Adipocyte (in vitro differentiated cells): ENCODE results near the gene CFAP45.

Experiments
- DNase-seq: peaks from one replicate; pipeline ENCODE4 v3.0.0-alpha.2; 2015; ENCODE audit warnings: low read depth
- H3K27me3 ChIP-seq: replicated peaks from 2 replicates; pipeline ENCODE4 v1.7.0; 2013; ENCODE audit warnings: mild to moderate bottlenecking, low read length, moderate library complexity; ENCODE audit not compliant: control insufficient read depth, insufficient read depth
- H3K36me3 ChIP-seq: 2 replicates; pipeline ENCODE4 v1.7.0; 2013; ENCODE audit warnings: low read length, mild to moderate bottlenecking, moderate library complexity; ENCODE audit not compliant: control insufficient read depth, insufficient read depth, severe bottlenecking
- H3K4me1 ChIP-seq: 2 replicates; pipeline ENCODE4 v1.7.0; 2013; ENCODE audit warnings: mild to moderate bottlenecking, low read length, moderate library complexity; ENCODE audit not compliant: control insufficient read depth, insufficient read depth
- H3K4me3 ChIP-seq: 2 replicates; pipeline ENCODE4 v1.7.0; 2013; ENCODE audit warnings: mild to moderate bottlenecking, low read length, moderate library complexity
- H3K9ac ChIP-seq: 2 replicates; pipeline ENCODE4 v1.7.0; 2013; ENCODE audit warnings: mild to moderate bottlenecking, low read length, moderate library complexity
- H3K9me3 ChIP-seq: 2 replicates; pipeline ENCODE4 v1.7.0; 2013; ENCODE audit warnings: mild to moderate bottlenecking, low read length, moderate library complexity; ENCODE audit not compliant: control insufficient read depth

The CFAP45 gene

GRCh38 chr1:159826441-159827101, 73.4 kb downstream of the CFAP45 start, which contains the start of gene SLAMF8:
TSS of gene SLAMF8 (plus strand) at chr1:159826873. CDS start at chr1:159826899, 26 bp downstream.
- Histone ChIP-seq H3K4me1 (peaks cover 15% of the 10 kb centered on the region), H3K36me3 (no peaks in the 10 kb centered on the region), H3K9ac (no peak within 1 kb of the TSS), H3K9me3 (no peaks in the 10 kb centered on the region), H3K27me3 (peaks cover 17% of the 10 kb centered on the region), H3K4me3 (no peak within 1 kb of the TSS)
- no peak for DNase-seq

- DNase-seq, result no peak
- Histone ChIP-seq H3K36me3 (no peaks in the 10 kb centered on the region), H3K9me3 (no peaks in the 10 kb centered on the region), H3K9ac (no peak overlapping the region), H3K4me1 (peaks cover 11% of the 10 kb centered on the region), H3K4me3 (no peak overlapping the region), H3K27me3 (peaks cover 24% of the 10 kb centered on the region)
These were observed 74.4 kb downstream of the CFAP45 start for GRCh38 chr1:159825564-159825963.

- Histone ChIP-seq H3K4me3 (no peak overlapping the region), H3K9me3 (no peaks in the 10 kb centered on the region), H3K9ac (no peak overlapping the region), H3K27me3 (peaks cover 24% of the 10 kb centered on the region), H3K36me3 (no peaks in the 10 kb centered on the region), H3K4me1 (no peaks in the 10 kb centered on the region)
- DNase-seq, result no peak
These were observed 76.6 kb downstream of the CFAP45 start for GRCh38 chr1:159823406-159823805.
